Measurements from ENCODE around the gene RANBP10.
"Not testable (repeated sequence)": the region's sequence is repeated elsewhere in the genome, so short reads cannot be mapped to it uniquely, and the experiment has no call there.

Gene RANBP10

GRCh38 chr16:67806428-67807147 is at the start of gene RANBP10, which contains the start of gene TSNAXIP1:
Gene RANBP10 (minus strand): TSS chr16:67806560. CDS start chr16:67806536, 24 bp downstream.
Gene TSNAXIP1 (plus strand): TSS chr16:67806889. CDS start chr16:67807150, 261 bp downstream.
- DNase-seq = peak; percentile 100

- DNase-seq = no peak
These were observed 49.4 kb upstream of the RANBP10 start for GRCh38 chr16:67855789-67856188.

GRCh38 chr16:67853670-67854069 is 47.3 kb upstream of the RANBP10 start:
- no peak for DNase-seq

- DNase-seq = no peak
These were observed 41.8 kb upstream of the RANBP10 start for GRCh38 chr16:67848118-67848517.

- peak; percentile 80 for DNase-seq
These were observed 40.9 kb upstream of the RANBP10 start, which contains the start of gene CENPT for GRCh38 chr16:67847064-67847861. Gene CENPT (minus strand): TSS chr16:67847693. CDS start chr16:67833859, 13,834 bp downstream.

GRCh38 chr16:67846320-67847063 is 40.1 kb upstream of the RANBP10 start, which contains the start of gene NUTF2:
Gene NUTF2 (plus strand): TSS chr16:67846933. CDS start chr16:67865131, 18,198 bp downstream.
- peak; percentile 96 for DNase-seq

GRCh38 chr16:67846063-67846319 is 39.6 kb upstream of the RANBP10 start:
- no peak for DNase-seq

GRCh38 chr16:67845291-67846062 is 39.1 kb upstream of the RANBP10 start:
- DNase-seq = no peak

GRCh38 chr16:67844497-67844896 is 38.1 kb upstream of the RANBP10 start:
- peak; percentile 40 for DNase-seq

GRCh38 chr16:67843343-67843765 is 37.0 kb upstream of the RANBP10 start:
- DNase-seq = peak; percentile 46

GRCh38 chr16:67842509-67843342 is 36.4 kb upstream of the RANBP10 start:
- DNase-seq = peak; percentile 58

GRCh38 chr16:67841816-67842508 is 35.6 kb upstream of the RANBP10 start, which contains the start of gene THAP11:
Gene THAP11 (plus strand): TSS chr16:67842320. CDS start chr16:67842555, 235 bp downstream.
- DNase-seq = peak; percentile 94

GRCh38 chr16:67841198-67841815 is 34.9 kb upstream of the RANBP10 start:
- peak; percentile 17 for DNase-seq

- DNase-seq = no peak
These were observed 31.5 kb upstream of the RANBP10 start for GRCh38 chr16:67837811-67838210.

- not testable (repeated sequence) for DNase-seq
These were observed 30.8 kb upstream of the RANBP10 start for GRCh38 chr16:67837190-67837589.

- no peak for DNase-seq
These were observed 27.9 kb upstream of the RANBP10 start for GRCh38 chr16:67834242-67834614.

- peak; percentile 89 for DNase-seq
These were observed 27.3 kb upstream of the RANBP10 start for GRCh38 chr16:67833415-67834241.

GRCh38 chr16:67833030-67833414 is 26.7 kb upstream of the RANBP10 start:
- peak; percentile 84 for DNase-seq

GRCh38 chr16:67828651-67829050 is 22.3 kb upstream of the RANBP10 start:
- no peak for DNase-seq

Data from EL (cell line).